KOPT-K1 (cell line): ENCODE data around the gene SDSL.

ENCODE experiments used
- H3K27ac ChIP-seq: fragments of 200-600 bp; sonication (generic); 2 replicates; pipeline ENCODE4 v1.5.1; 2016; ENCODE audit warnings: antibody characterized with exemption, mild to moderate bottlenecking, low read depth, low read length; ENCODE audit not compliant: poor library complexity, severe bottlenecking
- H3K36me3 ChIP-seq: fragments of 200-600 bp; sonication (generic); 2 replicates; pipeline ENCODE4 v1.5.1; 2017; ENCODE audit warnings: antibody characterized with exemption, mild to moderate bottlenecking, low read length, moderate library complexity; ENCODE audit not compliant: insufficient read depth
- H3K9me3 ChIP-seq: fragments of 200-600 bp; sonication (generic); 2 replicates; pipeline ENCODE4 v1.5.1; 2017; ENCODE audit warnings: antibody characterized with exemption, low read length, mild to moderate bottlenecking; ENCODE audit not compliant: insufficient read depth, poor library complexity, severe bottlenecking

The SDSL gene

GRCh38 chr12:113472191-113473121, 50.3 kb downstream of the SDSL start:
- Histone ChIP-seq H3K36me3 (no peaks in the 10 kb centered on the region), H3K27ac (no peak overlapping the region), H3K9me3 (peaks cover 9% of the 10 kb centered on the region)

- Histone ChIP-seq H3K27ac (no peak overlapping the region), H3K9me3 (peaks cover 5% of the 10 kb centered on the region), H3K36me3 (no peaks in the 10 kb centered on the region)
Measured at GRCh38 chr12:113473400-113473799, 51.2 kb downstream of the SDSL start.

- Histone ChIP-seq H3K9me3 (peaks cover 6% of the 10 kb centered on the region), H3K27ac (no peak overlapping the region), H3K36me3 (no peaks in the 10 kb centered on the region)
Measured at GRCh38 chr12:113473942-113474341, 51.8 kb downstream of the SDSL start.

- peaks cover 15% of the 10 kb centered on the region for H3K9me3 ChIP-seq
- H3K27ac ChIP-seq: no peak overlapping the region
- H3K36me3 ChIP-seq: no peaks in the 10 kb centered on the region
Measured at GRCh38 chr12:113474635-113475436, 52.7 kb downstream of the SDSL start.

GRCh38 chr12:113475451-113476175, 53.4 kb downstream of the SDSL start:
- H3K36me3 ChIP-seq: no peaks in the 10 kb centered on the region
- H3K9me3 ChIP-seq: peaks cover 17% of the 10 kb centered on the region
- H3K27ac ChIP-seq: no peak overlapping the region

GRCh38 chr12:113476176-113476986, 54.2 kb downstream of the SDSL start:
- Histone ChIP-seq H3K27ac (no peak overlapping the region), H3K9me3 (peaks cover 17% of the 10 kb centered on the region), H3K36me3 (no peaks in the 10 kb centered on the region)

- no peaks in the 10 kb centered on the region for H3K36me3 ChIP-seq
- no peak overlapping the region for H3K27ac ChIP-seq
- peaks cover 17% of the 10 kb centered on the region for H3K9me3 ChIP-seq
Measured at GRCh38 chr12:113477171-113477841, 55.1 kb downstream of the SDSL start.

GRCh38 chr12:113477842-113478215, 55.6 kb downstream of the SDSL start:
- Histone ChIP-seq H3K27ac (no peak overlapping the region), H3K9me3 (peaks cover 17% of the 10 kb centered on the region), H3K36me3 (no peaks in the 10 kb centered on the region)

GRCh38 chr12:113478351-113479011, 56.3 kb downstream of the SDSL start:
- H3K27ac ChIP-seq: no peak overlapping the region
- H3K36me3 ChIP-seq: no peaks in the 10 kb centered on the region
- H3K9me3 ChIP-seq: peaks cover 17% of the 10 kb centered on the region

GRCh38 chr12:113479216-113479589, 57.0 kb downstream of the SDSL start:
- Histone ChIP-seq H3K36me3 (no peaks in the 10 kb centered on the region), H3K9me3 (peaks cover 17% of the 10 kb centered on the region)

GRCh38 chr12:113479590-113480335, 57.6 kb downstream of the SDSL start:
- Histone ChIP-seq H3K27ac (no peak overlapping the region), H3K9me3 (peaks cover 17% of the 10 kb centered on the region), H3K36me3 (no peaks in the 10 kb centered on the region)

More at GRCh38 chr12:113479216-113479589, 57.0 kb downstream of the SDSL start:
- no peak overlapping the region for H3K27ac ChIP-seq

- peaks cover 17% of the 10 kb centered on the region for H3K9me3 ChIP-seq
- H3K27ac ChIP-seq: no peak overlapping the region
- no peaks in the 10 kb centered on the region for H3K36me3 ChIP-seq
Measured at GRCh38 chr12:113480336-113480971, 58.3 kb downstream of the SDSL start.

- H3K36me3 ChIP-seq: no peaks in the 10 kb centered on the region
- no peak overlapping the region for H3K27ac ChIP-seq
- peaks cover 17% of the 10 kb centered on the region for H3K9me3 ChIP-seq
Measured at GRCh38 chr12:113482334-113482733, 60.2 kb downstream of the SDSL start.
